Epithelial cell of esophagus (primary cell): ENCODE measurements around the gene WDR59.

ENCODE experiments used
- DNase-seq: peaks from one replicate; pipeline ENCODE4 v3.0.0; 2010; ENCODE audit warnings: low read depth
- H3K4me3 ChIP-seq: 2 replicates; pipeline ENCODE4 v1.5.1; 2011; ENCODE audit warnings: mild to moderate bottlenecking, low read length, control low read depth
- CTCF ChIP-seq: IDR thresholded peaks from 2 replicates; pipeline ENCODE4 v1.5.1; 2011; ENCODE audit warnings: low read depth, mild to moderate bottlenecking, low read length, control low read depth, inconsistent platforms; ENCODE audit not compliant: insufficient read depth; ENCODE audit errors: missing control alignments

WDR59 gene

GRCh38 chr16:74942977-74943918 is 41.7 kb downstream of the WDR59 start:
- TF ChIP-seq CTCF = no peak
- H3K4me3 ChIP-seq = no peak overlapping the region
- DNase-seq = no peak

GRCh38 chr16:74942566-74942965 is 42.4 kb downstream of the WDR59 start:
- H3K4me3 ChIP-seq = no peak overlapping the region
- no peak for DNase-seq
- no peak for TF ChIP-seq CTCF

GRCh38 chr16:74939688-74940087 is 45.2 kb downstream of the WDR59 start:
- no peak overlapping the region for H3K4me3 ChIP-seq
- DNase-seq = no peak
- TF ChIP-seq CTCF = no peak

- H3K4me3 ChIP-seq = no peak overlapping the region
- no peak for DNase-seq
- no peak for TF ChIP-seq CTCF
Measured at GRCh38 chr16:74936902-74937560, 47.9 kb downstream of the WDR59 start.

GRCh38 chr16:74931445-74931844 is 53.5 kb downstream of the WDR59 start:
- H3K4me3 ChIP-seq = no peak overlapping the region
- no peak for TF ChIP-seq CTCF
- no peak for DNase-seq

- no peak for TF ChIP-seq CTCF
- DNase-seq = no peak
- H3K4me3 ChIP-seq = no peak overlapping the region
Measured at GRCh38 chr16:74929636-74930035, 55.3 kb downstream of the WDR59 start.

- no peak overlapping the region for H3K4me3 ChIP-seq
- TF ChIP-seq CTCF = no peak
- no peak for DNase-seq
Measured at GRCh38 chr16:74926805-74927204, 58.1 kb downstream of the WDR59 start.
